Small intestine (tissue), 7 donors: Measurements from ENCODE around the gene VIL1. TPM values are rescaled to one million over a fixed set of nuclear protein-coding genes. Genes with fewer than 3 reads are reported as not detected.
A peak's percentile ranks its signal among the peaks of the same experiment; 100 is the strongest.

Experiments
- DNase-seq, 2 donors: peaks; one replicate each; pipeline versions ENCODE4 v3.0.0 to v3.0.0-alpha.2; 2013
- FAIRE-seq: peaks from 2 replicates; lab custom pipeline; 2012; peaks lifted over from hg19 to GRCh38; lab: Jason Lieb, UNC
- H3K27ac ChIP-seq, 3 donors: one replicate each; pipeline ENCODE4 v1.5.1; 2013; ENCODE audit warnings: low read length in 2 of 3, mild to moderate bottlenecking in 2 of 3, control low read depth in 1 of 3, inconsistent platforms in 1 of 3, low read depth in 1 of 3, moderate library complexity in 1 of 3
- H3K27me3 ChIP-seq, 3 donors: one replicate each; pipeline ENCODE4 v1.6.1; 2013; ENCODE audit warnings: low read length in 3 of 3, inconsistent platforms in 1 of 3; ENCODE audit not compliant: control insufficient read depth in 3 of 3, insufficient read depth in 3 of 3
- H3K36me3 ChIP-seq, 3 donors: one replicate each; pipeline ENCODE4 v1.6.1; 2013; ENCODE audit warnings: low read length in 3 of 3, inconsistent platforms in 1 of 3, low read depth in 1 of 3, mild to moderate bottlenecking in 1 of 3, moderate library complexity in 1 of 3; ENCODE audit not compliant: control insufficient read depth in 3 of 3, insufficient read depth in 2 of 3
- H3K4me1 ChIP-seq, 3 donors: one replicate each; pipeline ENCODE4 v1.6.1; 2013; ENCODE audit warnings: low read length in 2 of 3, inconsistent platforms in 1 of 3, low read depth in 1 of 3, mild to moderate bottlenecking in 1 of 3, moderate library complexity in 1 of 3; ENCODE audit not compliant: control insufficient read depth in 3 of 3, insufficient read depth in 2 of 3
- H3K4me3 ChIP-seq, 3 donors: one replicate each; pipeline ENCODE4 v1.5.1; 2013; ENCODE audit warnings: low read length in 3 of 3, control low read depth in 1 of 3, inconsistent platforms in 1 of 3, low read depth in 1 of 3, mild to moderate bottlenecking in 1 of 3, moderate library complexity in 1 of 3
- H3K9me3 ChIP-seq, 2 donors: one replicate each; pipeline ENCODE4 v1.6.1; 2013; ENCODE audit warnings: low read depth in 1 of 2, low read length in 1 of 2; ENCODE audit not compliant: control insufficient read depth in 2 of 2, insufficient read depth in 1 of 2
- WGBS, 3 donors: extraction: QIAGEN DNeasy Blood & Tissue Kit; methylation state at CpG; one replicate each; pipeline ENCODE4 v1.1.7; 2013; 5-methylcytosine and 5-hydroxymethylcytosine counted together
- polyA plus RNA-seq, 4 donors: library from polyadenylated mRNA; stranded (reverse) in 3 of 4; unstranded in 1 of 4; fragments of 200-250 nt in 3 of 4; fragments of 120-200 nt in 1 of 4; gene quantifications; one replicate each; pipeline versions ENCODE4 v1.2.1 to v1.2.3, GENCODE V29; 2013
- donor health status: healthy with polysubstance abuse.
- donor health status: control.
- donor health status: control.
- donor health status: Bipolar disorder and iron deficiency.
- donor health status: healthy.

The VIL1 gene
- polyA plus RNA-seq, 4 donors, result 247 to 678 (median 313) TPM

- peaks cover 3 to 67% (median 5%) of the 10 kb centered on the region in 3 donors for H3K4me1 ChIP-seq
- peak overlapping the region; percentile 94 to 100 (median 96) for H3K4me3 ChIP-seq
- DNase-seq, result peak; percentile 74 to 76
- 20 to 29% (median 29%) methylated on average over 22 to 24 of the region's 24 CpGs for WGBS, 3 donors
- no peaks in the 10 kb centered on the region for H3K9me3 ChIP-seq
- no peaks in the 10 kb centered on the region for H3K27me3 ChIP-seq
- H3K27ac ChIP-seq, result peak overlapping the region; percentile 89 to 98 (median 91)
- H3K36me3 ChIP-seq, result peaks cover 18 to 51% (median 31%) of the 10 kb centered on the region in 3 donors
- no peak for FAIRE-seq
Observed at GRCh38 chr2:218400930-218401881, 17.7 kb upstream of the VIL1 start.

GRCh38 chr2:218401890-218402289, 17.0 kb upstream of the VIL1 start:
- no peaks in the 10 kb centered on the region for H3K27me3 ChIP-seq
- peak overlapping the region; percentile 22 to 98 (median 42) for H3K27ac ChIP-seq
- 65 to 76% (median 71%) methylated on average over 9 of the region's 9 CpGs for WGBS, 3 donors
- DNase-seq (no peak), FAIRE-seq (no peak)
- peaks cover 18 to 51% (median 31%) of the 10 kb centered on the region in 3 donors for H3K36me3 ChIP-seq
- H3K4me3 ChIP-seq, result peak overlapping the region in 2 of 3 donors; percentile 94 to 96
- no peaks in the 10 kb centered on the region for H3K9me3 ChIP-seq
- peaks cover 3 to 71% (median 5%) of the 10 kb centered on the region in 3 donors for H3K4me1 ChIP-seq

GRCh38 chr2:218402491-218402901, 16.4 kb upstream of the VIL1 start:
- H3K4me1 ChIP-seq, result peaks cover 3 to 71% (median 5%) of the 10 kb centered on the region in 3 donors
- peak overlapping the region in 2 of 3 donors; percentile 42 to 98 for H3K27ac ChIP-seq
- no peaks in the 10 kb centered on the region for H3K9me3 ChIP-seq
- FAIRE-seq, result no peak
- DNase-seq, result no peak
- no peaks in the 10 kb centered on the region for H3K27me3 ChIP-seq
- peaks cover 18 to 51% (median 31%) of the 10 kb centered on the region in 3 donors for H3K36me3 ChIP-seq
- H3K4me3 ChIP-seq, result peak overlapping the region in 2 of 3 donors; percentile 94 to 96
- WGBS, 3 donors, result 68 to 79% (median 69%) methylated on average over 6 to 8 of the region's 8 CpGs

GRCh38 chr2:218402911-218403411, 16.0 kb upstream of the VIL1 start:
- Histone ChIP-seq H3K27ac (peak overlapping the region in 1 of 3 donors; percentile 98), H3K27me3 (no peaks in the 10 kb centered on the region), H3K36me3 (peaks cover 18 to 51% (median 31%) of the 10 kb centered on the region in 3 donors), H3K4me1 (peaks cover 3 to 71% (median 5%) of the 10 kb centered on the region in 3 donors), H3K4me3 (peak overlapping the region in 1 of 3 donors; percentile 96), H3K9me3 (no peaks in the 10 kb centered on the region)
- DNase-seq, result no peak
- FAIRE-seq, result no peak
- WGBS, 3 donors, result 86 to 87% (median 86%) methylated on average over 23 to 26 of the region's 26 CpGs

GRCh38 chr2:218403810-218404209, 15.1 kb upstream of the VIL1 start:
- Histone ChIP-seq H3K36me3 (peaks cover 18 to 51% (median 31%) of the 10 kb centered on the region in 3 donors), H3K9me3 (no peaks in the 10 kb centered on the region), H3K27ac (peak overlapping the region in 2 of 3 donors; percentile 8 to 94), H3K4me1 (peaks cover 3 to 67% (median 5%) of the 10 kb centered on the region in 3 donors), H3K4me3 (no peak overlapping the region), H3K27me3 (no peaks in the 10 kb centered on the region)
- DNase-seq (no peak), FAIRE-seq (no peak)
- WGBS, 3 donors, result 74 to 84% (median 76%) methylated on average over 7 of the region's 7 CpGs

- FAIRE-seq, result no peak
- Histone ChIP-seq H3K36me3 (peaks cover 18 to 51% (median 31%) of the 10 kb centered on the region in 3 donors), H3K4me1 (peaks cover 3 to 62% (median 5%) of the 10 kb centered on the region in 3 donors), H3K27ac (peak overlapping the region; percentile 91 to 94 (median 91)), H3K9me3 (no peaks in the 10 kb centered on the region), H3K4me3 (peak overlapping the region in 1 of 3 donors; percentile 26), H3K27me3 (no peaks in the 10 kb centered on the region)
- DNase-seq, result peak in 1 of 2 donors; percentile 82
- WGBS, 3 donors, result 65 to 74% (median 73%) methylated on average over 15 to 16 of the region's 16 CpGs
Observed at GRCh38 chr2:218404351-218405085, 14.4 kb upstream of the VIL1 start.

- Histone ChIP-seq H3K27me3 (no peaks in the 10 kb centered on the region), H3K36me3 (peaks cover 18 to 51% (median 31%) of the 10 kb centered on the region in 3 donors), H3K27ac (peak overlapping the region; percentile 91 to 94 (median 91)), H3K4me3 (peak overlapping the region in 2 of 3 donors; percentile 16 to 26), H3K9me3 (no peaks in the 10 kb centered on the region), H3K4me1 (peaks cover 3 to 62% (median 5%) of the 10 kb centered on the region in 3 donors)
- FAIRE-seq, result no peak
- DNase-seq, result no peak
- 48 to 54% (median 54%) methylated on average over 8 of the region's 8 CpGs for WGBS, 3 donors
Observed at GRCh38 chr2:218405086-218405745, 13.7 kb upstream of the VIL1 start.
